SH-SY5Y (cell line): Measurements from ENCODE around the gene NKX2-3.

ENCODE experiments used
- GATA2 ChIP-seq: IDR thresholded peaks from 2 replicates; pipeline ENCODE4 v1.6.1; 2011; ENCODE audit warnings: mild to moderate bottlenecking, low read depth, low read length
- GATA3 ChIP-seq: IDR thresholded peaks from 2 replicates; pipeline ENCODE4 v1.6.1; 2011; ENCODE audit warnings: low read depth, mild to moderate bottlenecking, low read length, moderate library complexity

GRCh38 chr10:99521765-99522469, 10.8 kb upstream of the NKX2-3 start:
- TF ChIP-seq GATA2 (no peak), GATA3 (no peak)
